ENCODE results near the gene PCLO. TPM values are rescaled to one million over a fixed set of nuclear protein-coding genes. Genes with fewer than 3 reads are reported as not detected.

Gene PCLO
- total RNA-seq, 4 donors from 2014 or later: 2.3 to 5.0 (median 2.7) TPM

- TF ChIP-seq POLR2A (IDR thresholded peaks at IDR 0.05; ENCODE audit: low read depth) (no peak), EP300 (IDR thresholded peaks at IDR 0.05) (no peak), POLR2AphosphoS5 (IDR thresholded peaks at IDR 0.05) (no peak)
- TF ChIP-seq, protein P1, sequence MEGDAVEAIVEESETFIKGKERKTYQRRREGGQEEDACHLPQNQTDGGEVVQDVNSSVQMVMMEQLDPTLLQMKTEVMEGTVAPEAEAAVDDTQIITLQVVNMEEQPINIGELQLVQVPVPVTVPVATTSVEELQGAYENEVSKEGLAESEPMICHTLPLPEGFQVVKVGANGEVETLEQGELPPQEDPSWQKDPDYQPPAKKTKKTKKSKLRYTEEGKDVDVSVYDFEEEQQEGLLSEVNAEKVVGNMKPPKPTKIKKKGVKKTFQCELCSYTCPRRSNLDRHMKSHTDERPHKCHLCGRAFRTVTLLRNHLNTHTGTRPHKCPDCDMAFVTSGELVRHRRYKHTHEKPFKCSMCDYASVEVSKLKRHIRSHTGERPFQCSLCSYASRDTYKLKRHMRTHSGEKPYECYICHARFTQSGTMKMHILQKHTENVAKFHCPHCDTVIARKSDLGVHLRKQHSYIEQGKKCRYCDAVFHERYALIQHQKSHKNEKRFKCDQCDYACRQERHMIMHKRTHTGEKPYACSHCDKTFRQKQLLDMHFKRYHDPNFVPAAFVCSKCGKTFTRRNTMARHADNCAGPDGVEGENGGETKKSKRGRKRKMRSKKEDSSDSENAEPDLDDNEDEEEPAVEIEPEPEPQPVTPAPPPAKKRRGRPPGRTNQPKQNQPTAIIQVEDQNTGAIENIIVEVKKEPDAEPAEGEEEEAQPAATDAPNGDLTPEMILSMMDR (IDR thresholded peaks at IDR 0.05): no peak
- no peaks in the 10 kb centered on the region for H3K27me3 ChIP-seq
- no peaks in the 10 kb centered on the region for H3K4me1 ChIP-seq
- H3K9me3 ChIP-seq: no peaks in the 10 kb centered on the region
- no peak for DNase-seq (ENCODE audit: extremely low spot score)
- H3K27ac ChIP-seq (replicated peaks in 1 of 4): no peak overlapping the region
- intact Hi-C loops (cut with DNase I): no loop called here
- no peak overlapping the region for H3K4me3 ChIP-seq
- peaks cover 0 to 3% (median 0%) of the 10 kb centered on the region in 4 donors for H3K36me3 ChIP-seq
- WGBS: 81% methylated on average over 3 of the region's 3 CpGs
Observed at GRCh38 chr7:83156006-83156405, 6.7 kb downstream of the PCLO start.

GRCh38 chr7:83155407-83155806 is 7.3 kb downstream of the PCLO start:
- no peaks in the 10 kb centered on the region for H3K4me1 ChIP-seq
- no peak for DNase-seq (ENCODE audit: extremely low spot score)
- TF ChIP-seq POLR2AphosphoS5 (IDR thresholded peaks at IDR 0.05) (no peak), POLR2A (IDR thresholded peaks at IDR 0.05; ENCODE audit: low read depth) (no peak), EP300 (IDR thresholded peaks at IDR 0.05) (no peak)
- TF ChIP-seq, protein P1 (IDR thresholded peaks at IDR 0.05): no peak
- no peaks in the 10 kb centered on the region for H3K9me3 ChIP-seq
- H3K36me3 ChIP-seq: peaks cover 0 to 3% (median 0%) of the 10 kb centered on the region in 4 donors
- no peak overlapping the region for H3K4me3 ChIP-seq
- intact Hi-C loops (cut with DNase I): no loop called here
- WGBS: no CpG with 5 or more reads among the region's 1 CpG
- H3K27me3 ChIP-seq: no peaks in the 10 kb centered on the region
- H3K27ac ChIP-seq (replicated peaks in 1 of 4): no peak overlapping the region

DNA sequence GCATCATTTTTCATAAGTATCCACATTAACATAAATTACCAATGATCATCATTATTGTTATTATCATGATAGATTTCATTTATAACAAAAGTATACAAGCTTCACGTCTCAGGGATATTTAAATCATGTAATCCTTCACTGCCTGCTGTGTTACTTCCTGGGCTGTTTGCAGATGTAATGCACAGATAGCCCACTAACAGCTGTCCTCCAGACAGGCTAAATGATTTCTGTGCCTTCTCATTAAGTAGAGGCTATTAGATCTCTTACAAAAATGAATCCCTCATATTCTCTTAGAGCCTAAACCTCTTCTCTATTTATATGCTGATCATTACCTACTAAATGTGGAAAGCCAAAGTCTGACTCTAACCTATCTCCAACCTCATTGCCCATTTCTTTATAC is 9.3 kb downstream of the PCLO start:
- TF ChIP-seq EP300 (IDR thresholded peaks at IDR 0.05) (no peak), POLR2AphosphoS5 (IDR thresholded peaks at IDR 0.05) (no peak), POLR2A (IDR thresholded peaks at IDR 0.05; ENCODE audit: low read depth) (no peak)
- TF ChIP-seq, protein P1 (IDR thresholded peaks at IDR 0.05): no peak
- no peak overlapping the region for H3K4me3 ChIP-seq
- no peak overlapping the region for H3K27ac ChIP-seq (replicated peaks in 1 of 4)
- H3K9me3 ChIP-seq: no peaks in the 10 kb centered on the region
- H3K36me3 ChIP-seq: peaks cover 0 to 3% (median 0%) of the 10 kb centered on the region in 4 donors
- WGBS: 53% methylated on average over 1 of the region's 1 CpG
- H3K4me1 ChIP-seq: no peaks in the 10 kb centered on the region
- H3K27me3 ChIP-seq: no peaks in the 10 kb centered on the region
- intact Hi-C loops (cut with DNase I): no loop called here
- DNase-seq (ENCODE audit: extremely low spot score): no peak

DNA sequence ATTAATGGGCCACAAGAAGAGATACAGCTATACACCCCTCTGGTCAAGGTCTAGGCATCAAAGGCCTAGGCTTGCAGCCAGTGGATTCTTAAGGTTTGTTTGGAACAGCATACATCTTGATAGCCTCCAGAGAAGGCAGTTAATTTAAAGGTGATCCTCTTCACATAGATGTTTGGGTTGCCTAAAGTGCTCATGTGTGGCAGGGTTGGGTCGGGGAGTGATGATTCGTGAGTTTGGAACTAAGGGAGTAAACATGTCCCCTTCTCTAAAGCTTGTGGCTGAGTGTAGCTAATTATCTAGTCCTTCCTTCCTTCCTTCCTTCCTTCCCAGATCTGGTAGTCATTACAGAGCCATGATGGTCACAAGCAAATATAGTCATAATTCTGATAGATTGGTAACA is 12.4 kb downstream of the PCLO start:
- Histone ChIP-seq H3K27ac (replicated peaks in 1 of 4) (no peak overlapping the region), H3K4me3 (no peak overlapping the region), H3K9me3 (no peaks in the 10 kb centered on the region), H3K4me1 (no peaks in the 10 kb centered on the region), H3K27me3 (no peaks in the 10 kb centered on the region), H3K36me3 (peaks cover 0 to 2% (median 0%) of the 10 kb centered on the region in 4 donors)
- intact Hi-C loops (cut with DNase I): no loop called here
- TF ChIP-seq, protein P1 (IDR thresholded peaks at IDR 0.05): no peak
- no peak for TF ChIP-seq EP300 (IDR thresholded peaks at IDR 0.05)
- TF ChIP-seq POLR2AphosphoS5 (IDR thresholded peaks at IDR 0.05): no peak
- TF ChIP-seq POLR2A (IDR thresholded peaks at IDR 0.05; ENCODE audit: low read depth): no peak
- 92% methylated on average over 2 of the region's 2 CpGs for WGBS
- no peak for DNase-seq (ENCODE audit: extremely low spot score)

GRCh38 chr7:83149466-83149865 is 13.2 kb downstream of the PCLO start:
- TF ChIP-seq POLR2A (IDR thresholded peaks at IDR 0.05; ENCODE audit: low read depth) (no peak), EP300 (IDR thresholded peaks at IDR 0.05) (no peak), POLR2AphosphoS5 (IDR thresholded peaks at IDR 0.05) (no peak)
- TF ChIP-seq, protein P1 (IDR thresholded peaks at IDR 0.05): no peak
- no peaks in the 10 kb centered on the region for H3K4me1 ChIP-seq
- no peaks in the 10 kb centered on the region for H3K9me3 ChIP-seq
- 76% methylated on average over 1 of the region's 1 CpG for WGBS
- no peak for DNase-seq (ENCODE audit: extremely low spot score)
- no peak overlapping the region for H3K27ac ChIP-seq (replicated peaks in 1 of 4)
- H3K36me3 ChIP-seq: no peaks in the 10 kb centered on the region
- no peak overlapping the region for H3K4me3 ChIP-seq
- H3K27me3 ChIP-seq: no peaks in the 10 kb centered on the region
- intact Hi-C loops (cut with DNase I): no loop called here

Measured in esophagus muscularis mucosa (tissue), 4 donors.